CD4-positive, alpha-beta T cell treated with Interleukin-17A for 4 hours (primary cell): ENCODE measurements around the gene PRSS22.

Experiments
- DNase-seq: peaks from one replicate; pipeline ENCODE4 v3.0.0-alpha.2; 2020; ENCODE audit warnings: mixed read lengths

The PRSS22 gene

GRCh38 chr16:2879854-2880508 lies 22.0 kb upstream of the PRSS22 start:
- no peak for DNase-seq

- peak; percentile 77 for DNase-seq
Measured at GRCh38 chr16:2874912-2875362, 17.0 kb upstream of the PRSS22 start.

DNA sequence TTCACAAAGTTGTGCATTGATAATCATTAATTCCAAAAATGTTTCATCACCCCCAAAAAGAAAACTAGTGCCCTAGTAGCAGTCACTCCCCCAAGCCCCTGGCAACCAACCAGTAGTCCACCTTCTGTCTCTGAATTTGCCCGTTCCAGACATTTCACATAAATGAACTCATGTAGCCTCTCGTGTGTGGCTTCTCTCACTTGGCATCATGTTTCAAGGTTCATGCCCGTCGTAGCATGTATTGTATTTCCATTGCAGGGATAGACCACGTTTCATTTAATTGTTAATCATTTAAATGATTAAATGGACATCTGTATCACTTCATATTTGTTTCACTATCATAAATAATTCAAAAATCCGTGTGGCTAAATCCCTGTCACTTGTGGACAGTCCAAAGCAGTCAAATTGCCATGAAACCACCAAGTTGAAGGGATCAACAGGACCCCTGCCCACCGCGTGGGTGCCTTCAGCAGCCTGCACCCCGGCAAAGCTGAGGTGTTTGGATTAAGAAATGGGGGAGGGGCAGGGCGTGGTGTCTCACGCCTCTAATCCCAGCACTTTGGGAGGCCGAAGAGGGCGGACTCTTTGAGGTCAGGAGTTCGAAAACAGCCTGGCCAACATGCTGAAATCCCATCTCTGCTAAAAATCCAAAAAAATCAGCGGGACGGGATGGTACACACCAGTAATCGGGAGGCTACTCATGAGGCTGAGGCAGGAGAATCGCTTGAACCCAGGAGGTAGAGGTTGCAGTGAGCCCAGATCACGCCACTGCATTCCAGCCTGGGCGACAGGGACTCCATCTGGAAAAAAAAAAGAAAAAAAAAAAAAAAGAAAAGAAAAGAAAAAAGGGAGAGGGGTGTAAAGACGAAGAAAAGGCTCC lies 16.3 kb upstream of the PRSS22 start:
- no peak for DNase-seq

DNA sequence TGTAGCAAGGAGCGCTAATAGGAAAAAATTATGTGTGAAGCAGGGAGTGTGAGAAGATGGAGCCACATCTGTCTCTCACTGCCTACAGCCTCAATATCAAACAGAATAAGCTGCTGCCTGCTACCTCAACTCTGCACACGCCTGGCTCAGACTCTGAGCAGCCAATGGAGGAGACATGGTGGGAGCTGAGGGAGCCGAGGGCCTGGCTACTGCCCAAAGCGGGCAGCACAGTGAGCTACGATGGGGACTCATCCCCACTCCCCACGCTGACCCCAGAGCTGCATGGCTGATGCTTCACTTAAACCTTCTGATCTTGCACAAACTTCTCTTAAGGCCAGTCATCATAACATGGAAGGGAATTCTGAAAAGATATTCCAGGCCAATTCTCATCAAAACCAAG lies 14.0 kb upstream of the PRSS22 start:
- DNase-seq, result no peak

GRCh38 chr16:2867987-2868789 lies 10.2 kb upstream of the PRSS22 start:
- DNase-seq, result peak; percentile 95

DNA sequence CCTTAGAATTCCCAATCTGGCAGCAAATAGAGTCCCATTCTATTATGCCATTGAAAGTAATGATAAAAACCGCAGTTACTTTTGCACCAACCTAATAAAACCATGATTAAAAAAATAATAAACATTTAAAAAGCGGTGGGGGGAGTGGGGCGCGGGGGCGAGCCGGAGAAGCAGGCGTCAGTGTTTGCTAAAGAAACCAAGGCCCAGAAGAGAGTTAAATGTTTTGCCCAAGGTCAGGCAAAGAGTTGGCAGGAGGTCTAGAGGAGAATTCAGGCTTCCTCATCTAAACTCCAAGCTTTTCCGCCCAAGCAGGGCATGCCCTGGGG lies 9.7 kb upstream of the PRSS22 start:
- DNase-seq, result no peak

DNA sequence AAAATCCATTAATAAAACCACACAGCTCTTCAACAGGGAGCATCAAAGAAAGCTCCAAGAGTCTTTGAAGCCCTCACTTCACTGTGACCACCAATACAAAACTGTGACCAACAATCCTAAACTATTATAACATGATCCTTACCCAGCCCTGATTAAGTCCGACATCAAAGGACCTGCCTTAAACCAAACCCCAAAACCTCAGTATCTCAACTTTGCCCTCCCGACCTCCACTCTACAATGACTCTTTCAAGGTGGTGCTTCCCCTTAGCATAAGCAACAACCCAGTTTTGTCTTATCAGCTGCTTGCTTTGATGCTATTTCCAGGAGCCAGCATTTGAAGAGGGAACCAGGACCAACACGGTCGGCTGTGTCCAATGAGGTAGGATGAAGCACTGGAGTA lies 8.5 kb upstream of the PRSS22 start:
- DNase-seq, result no peak

DNA sequence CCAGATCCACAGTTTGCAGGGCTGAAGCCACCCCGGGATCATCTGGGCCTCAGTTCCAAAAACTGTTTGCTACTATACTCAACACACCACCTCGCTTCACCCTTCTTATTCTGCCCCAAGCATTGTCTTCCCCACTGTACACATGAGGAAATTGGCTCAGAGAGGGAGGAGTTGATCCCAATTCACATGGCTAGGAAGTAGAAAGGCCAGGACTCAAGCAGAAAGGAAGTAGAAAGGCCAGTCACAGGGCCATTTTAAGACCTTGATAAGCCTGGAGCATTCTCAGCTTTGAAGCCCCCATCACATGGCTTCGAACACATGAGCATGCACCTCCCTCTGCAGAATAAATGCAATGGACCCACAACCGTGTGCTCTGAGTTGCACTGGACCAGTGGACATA lies 7.7 kb upstream of the PRSS22 start:
- DNase-seq, result no peak

DNA sequence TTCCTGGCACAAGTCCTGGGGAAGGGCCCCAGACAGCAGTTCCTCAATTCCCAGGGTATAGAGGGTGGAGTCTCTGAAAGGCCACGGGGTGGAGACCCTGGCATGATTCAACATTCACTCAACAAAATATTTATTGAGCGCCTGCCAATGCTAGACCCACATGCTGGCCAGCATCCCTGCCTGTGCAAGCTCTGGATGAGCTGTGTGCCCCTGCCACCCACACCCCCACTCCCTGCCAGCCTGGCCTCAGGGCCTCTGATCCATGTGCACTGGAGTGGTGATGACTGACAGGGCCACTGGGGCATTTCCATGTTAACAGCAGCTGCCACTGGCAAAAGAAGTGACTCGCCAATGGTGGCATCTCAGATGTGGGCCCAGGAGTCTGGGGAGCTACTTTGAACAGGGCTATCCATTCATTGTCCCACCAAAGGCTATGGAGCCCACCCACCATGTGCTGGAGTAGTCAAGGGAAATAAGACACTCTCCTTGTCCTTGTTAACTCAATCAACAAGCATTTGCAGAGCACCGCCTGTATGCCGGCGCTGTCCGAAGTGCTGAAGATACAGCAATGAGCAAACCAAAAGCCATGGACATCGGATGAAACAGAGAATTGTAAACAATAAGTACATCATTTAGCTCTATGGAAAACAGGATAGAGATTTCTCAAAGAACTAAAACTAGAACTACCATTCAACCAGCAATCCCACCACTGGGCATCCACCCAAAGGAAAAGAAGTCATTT lies 3.0 kb upstream of the PRSS22 start:
- DNase-seq, result no peak

DNA sequence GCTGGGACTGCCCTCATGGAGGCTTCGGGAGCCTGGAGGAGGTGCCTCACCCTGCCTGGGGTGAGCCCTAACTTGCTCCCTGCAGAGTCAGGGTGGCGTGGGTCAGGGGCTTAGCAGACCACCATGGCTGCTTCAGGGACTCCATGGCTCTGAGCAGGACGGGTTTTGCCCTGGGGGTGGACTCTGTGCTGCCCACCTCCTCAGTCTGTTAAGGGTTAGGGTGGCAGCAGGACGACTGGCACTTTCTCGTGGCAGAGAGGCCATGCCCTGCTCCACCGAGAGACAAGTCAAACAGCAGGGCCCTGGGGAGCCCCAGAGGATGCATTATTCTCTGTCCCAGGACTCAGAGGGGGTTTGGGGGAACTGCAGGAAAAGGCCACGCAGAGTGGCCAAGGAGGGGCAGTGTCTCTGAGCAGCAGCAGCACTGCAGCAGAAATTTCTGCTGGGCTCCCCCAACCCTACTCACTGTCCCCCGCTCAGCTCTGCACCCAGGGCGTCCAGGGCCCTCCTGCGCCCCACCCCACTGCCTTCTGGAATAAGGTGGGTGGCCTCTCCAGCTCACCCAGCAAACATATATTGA lies 1.8 kb upstream of the PRSS22 start:
- no peak for DNase-seq

GRCh38 chr16:2858245-2859025 lies 465 bp upstream of the PRSS22 start:
- DNase-seq, result peak; percentile 6

GRCh38 chr16:2856686-2857450 lies 1.1 kb downstream of the PRSS22 start:
- DNase-seq, result no peak

DNA sequence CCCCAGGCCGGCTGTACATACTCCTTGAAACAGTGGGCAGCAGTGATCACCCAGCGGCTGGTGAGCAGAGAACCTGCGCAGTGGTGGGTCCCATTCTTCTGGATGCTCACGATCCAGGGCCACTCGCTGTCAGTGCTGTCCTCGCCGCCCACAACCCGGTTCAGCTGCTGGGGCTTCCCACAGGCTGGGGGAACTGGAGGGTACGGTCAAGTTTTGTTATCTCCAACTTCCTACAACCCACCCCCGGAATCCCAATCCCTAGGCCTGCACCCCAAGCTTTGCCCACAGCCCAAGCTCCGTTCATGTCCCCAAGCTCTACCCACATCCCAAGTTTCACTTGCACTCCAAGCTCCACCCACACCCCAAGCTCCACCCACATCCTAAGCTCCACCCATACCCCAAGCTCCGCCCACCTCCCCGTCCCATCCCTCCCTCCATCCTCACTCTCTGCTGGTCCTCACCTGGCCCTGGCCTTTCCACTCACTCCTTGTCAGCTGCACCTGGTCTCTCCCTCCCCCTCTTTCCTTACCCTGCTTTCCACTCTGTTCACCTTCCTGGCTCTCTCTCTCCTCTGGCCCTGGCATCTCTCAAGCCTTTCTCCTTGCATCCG lies 1.8 kb downstream of the PRSS22 start:
- peak; percentile 11 for DNase-seq

GRCh38 chr16:2855536-2855935 lies 2.4 kb downstream of the PRSS22 start:
- DNase-seq, result no peak

DNA sequence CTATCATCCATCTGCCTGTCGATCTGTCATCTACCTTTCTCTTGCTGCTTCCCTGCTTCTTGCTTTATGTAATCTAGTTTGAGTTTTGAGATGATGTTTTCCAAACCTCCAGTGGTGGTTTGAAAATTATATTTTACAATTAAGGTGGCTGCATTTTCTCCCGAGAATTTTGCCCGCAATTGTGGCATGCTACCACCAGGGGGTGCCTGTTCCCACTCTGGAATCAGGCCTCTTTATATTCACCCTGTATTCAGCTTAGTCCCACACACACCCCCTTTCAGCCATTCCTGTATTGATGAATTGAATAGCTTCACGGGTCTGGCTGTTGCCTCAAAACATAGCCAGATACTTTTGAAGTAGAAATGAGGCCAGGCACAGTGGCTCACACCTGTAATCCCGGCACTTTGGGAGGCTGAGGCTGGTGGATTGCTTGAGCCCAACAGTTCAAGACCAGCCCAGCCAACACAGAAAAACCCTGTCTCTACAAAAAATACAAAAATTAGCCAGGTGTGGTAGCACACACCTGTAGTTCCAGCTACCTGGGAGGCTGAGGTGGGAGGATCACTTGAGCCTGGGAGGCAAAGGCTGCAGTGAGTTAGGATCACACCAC lies 3.2 kb downstream of the PRSS22 start:
- DNase-seq, result peak; percentile 20

GRCh38 chr16:2853531-2854073 lies 4.4 kb downstream of the PRSS22 start:
- no peak for DNase-seq

- no peak for DNase-seq
Measured at GRCh38 chr16:2852731-2853507, 5.1 kb downstream of the PRSS22 start.

DNA sequence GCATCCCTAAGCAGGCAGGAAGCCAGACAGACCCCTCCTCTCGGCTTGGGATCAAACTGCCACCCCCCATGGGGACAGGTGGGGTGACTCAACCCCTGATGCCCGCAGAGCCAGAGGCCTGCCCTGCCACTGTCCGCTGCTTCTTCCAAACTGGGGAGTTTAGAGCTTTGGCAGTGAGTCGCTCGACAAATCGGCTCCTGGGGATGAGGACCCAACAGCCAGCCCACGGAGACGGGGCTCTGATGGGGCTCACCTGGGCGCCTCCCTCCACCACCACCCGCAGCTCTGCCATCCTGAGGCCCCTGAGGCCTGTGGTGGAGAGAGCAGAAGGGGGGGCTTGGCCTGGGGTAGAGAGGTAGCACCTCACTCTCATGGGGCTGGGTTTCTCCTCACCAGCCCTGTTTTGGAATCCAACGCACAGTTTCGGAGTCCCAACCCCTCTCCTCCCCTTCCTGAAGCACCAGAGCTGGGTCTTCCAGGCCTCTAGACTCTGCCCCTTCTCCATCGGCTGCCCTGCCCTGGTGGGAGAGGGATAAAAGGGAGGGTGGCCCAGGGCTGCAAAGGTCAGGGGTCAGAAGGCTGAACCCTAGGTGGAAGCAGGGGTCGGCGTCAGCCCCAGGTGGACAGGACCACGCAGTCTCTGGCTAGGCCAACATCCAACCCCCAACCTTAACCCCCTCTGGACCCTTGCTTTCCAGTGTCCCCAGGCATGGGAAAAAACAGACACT lies 5.8 kb downstream of the PRSS22 start:
- no peak for DNase-seq
